Activated CD8-positive, alpha-beta T cell treated with anti-CD3 and anti-CD28 coated beads for 36 hours (primary cell): Measurements from ENCODE around the gene NUDC. TPM values are rescaled to one million over a fixed set of nuclear protein-coding genes. Genes with fewer than 3 reads are reported as not detected.
"Not testable (repeated sequence)": the region's sequence is repeated elsewhere in the genome, so short reads cannot be mapped to it uniquely, and the experiment has no call there.

Experiments used
- ATAC-seq: fragments of 200-7000 bp; cut with Tn5 transposase; one replicate; pipeline ENCODE4 v1.10.0; 2021; ENCODE audit warnings: mild to moderate bottlenecking, moderate library complexity
- CTCF ChIA-PET: fragments of 350-600 bp; sonication (Branson Sonifier 250); formaldehyde crosslinking; loops from one replicate; lab custom pipeline; 2021; ENCODE audit warnings: antibody characterized with exemption; lab: Charles Lee
- POLR2A ChIA-PET: fragments of 350-600 bp; sonication (Branson Sonifier 250); formaldehyde crosslinking; loops from one replicate; lab custom pipeline; 2021; ENCODE audit warnings: antibody characterized with exemption; lab: Charles Lee
- DNase-seq: peaks from one replicate; pipeline ENCODE4 v3.0.0-alpha.2; 2020
- H3K27ac Mint-ChIP-seq: one replicate; pipeline ENCODE4 v1.8.0; 2021; ENCODE audit warnings: mild to moderate bottlenecking, mixed read lengths
- H3K27me3 Mint-ChIP-seq: one replicate; pipeline ENCODE4 v1.8.0; 2021; ENCODE audit warnings: mixed read lengths
- H3K36me3 Mint-ChIP-seq: one replicate; pipeline ENCODE4 v1.8.0; 2021; ENCODE audit warnings: low read depth, mixed read lengths
- H3K4me1 Mint-ChIP-seq: one replicate; pipeline ENCODE4 v1.8.0; 2021; ENCODE audit warnings: low read depth, mixed read lengths
- H3K4me3 Mint-ChIP-seq: one replicate; pipeline ENCODE4 v1.8.0; 2021; ENCODE audit warnings: mild to moderate bottlenecking, moderate library complexity, mixed read lengths
- H3K9me3 Mint-ChIP-seq: one replicate; pipeline ENCODE4 v1.8.0; 2021; ENCODE audit warnings: mixed read lengths
- intact Hi-C: fragments of 100-400 bp; cut with micrococcal nuclease; formaldehyde crosslinking; loops from one replicate; pipeline ENCODE4 v1.10.0; 2022
- total RNA-seq, 2 experiments: library from RNA; stranded (reverse); gene quantifications; one replicate each; pipeline ENCODE4 v1.2.3, GENCODE V29; 2021
- TF ChIP-seq, protein P1 (sequence below): fragments of 200-600 bp; IDR thresholded peaks from one replicate; pipeline ENCODE4 v1.8.0; 2022; ENCODE audit warnings: antibody characterized with exemption, mild to moderate bottlenecking

The NUDC gene
- total RNA-seq, 2 experiments from 2014 or later, result 97.0 to 103 TPM

- TF ChIP-seq, protein P1, sequence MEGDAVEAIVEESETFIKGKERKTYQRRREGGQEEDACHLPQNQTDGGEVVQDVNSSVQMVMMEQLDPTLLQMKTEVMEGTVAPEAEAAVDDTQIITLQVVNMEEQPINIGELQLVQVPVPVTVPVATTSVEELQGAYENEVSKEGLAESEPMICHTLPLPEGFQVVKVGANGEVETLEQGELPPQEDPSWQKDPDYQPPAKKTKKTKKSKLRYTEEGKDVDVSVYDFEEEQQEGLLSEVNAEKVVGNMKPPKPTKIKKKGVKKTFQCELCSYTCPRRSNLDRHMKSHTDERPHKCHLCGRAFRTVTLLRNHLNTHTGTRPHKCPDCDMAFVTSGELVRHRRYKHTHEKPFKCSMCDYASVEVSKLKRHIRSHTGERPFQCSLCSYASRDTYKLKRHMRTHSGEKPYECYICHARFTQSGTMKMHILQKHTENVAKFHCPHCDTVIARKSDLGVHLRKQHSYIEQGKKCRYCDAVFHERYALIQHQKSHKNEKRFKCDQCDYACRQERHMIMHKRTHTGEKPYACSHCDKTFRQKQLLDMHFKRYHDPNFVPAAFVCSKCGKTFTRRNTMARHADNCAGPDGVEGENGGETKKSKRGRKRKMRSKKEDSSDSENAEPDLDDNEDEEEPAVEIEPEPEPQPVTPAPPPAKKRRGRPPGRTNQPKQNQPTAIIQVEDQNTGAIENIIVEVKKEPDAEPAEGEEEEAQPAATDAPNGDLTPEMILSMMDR, result no peak
- Mint-ChIP-seq H3K36me3 (peaks cover 43% of the 10 kb centered on the region), H3K4me3 (no peak overlapping the region), H3K27me3 (no peaks in the 10 kb centered on the region), H3K27ac (no peak overlapping the region), H3K4me1 (no peaks in the 10 kb centered on the region), H3K9me3 (no peaks in the 10 kb centered on the region)
- no peak for ATAC-seq
- no peak for DNase-seq
- intact Hi-C loops, result no loop called here
- CTCF ChIA-PET, result interaction anchor here (1.9 kb wide), 1 partner anchor 54 kb away, joined by 4 read pairs; no protein-coding TSS in a partner anchor
- POLR2A ChIA-PET, result no interaction called here
Observed at GRCh38 chr1:26942656-26943055, 21.1 kb downstream of the NUDC start.

- H3K36me3 Mint-ChIP-seq, result peaks cover 35% of the 10 kb centered on the region
- CTCF ChIA-PET, result no interaction called here
- POLR2A ChIA-PET, result no interaction called here
Observed at GRCh38 chr1:26945138-26945537, 23.6 kb downstream of the NUDC start.

GRCh38 chr1:26945728-26946127, 24.2 kb downstream of the NUDC start:
- Mint-ChIP-seq H3K27me3 (no peaks in the 10 kb centered on the region), H3K4me1 (no peaks in the 10 kb centered on the region), H3K27ac (no peak overlapping the region), H3K9me3 (no peaks in the 10 kb centered on the region), H3K36me3 (peaks cover 35% of the 10 kb centered on the region), H3K4me3 (no peak overlapping the region)
- no peak for ATAC-seq
- no peak for DNase-seq
- TF ChIP-seq, protein P1, result no peak
- ChIA-PET CTCF (no interaction called here), POLR2A (no interaction called here)
- intact Hi-C loops, result no loop called here

More at GRCh38 chr1:26945138-26945537, 23.6 kb downstream of the NUDC start:
- no peaks in the 10 kb centered on the region for H3K9me3 Mint-ChIP-seq
- ATAC-seq, result no peak
- DNase-seq, result no peak
- H3K4me1 Mint-ChIP-seq, result no peaks in the 10 kb centered on the region
- no peaks in the 10 kb centered on the region for H3K27me3 Mint-ChIP-seq
- intact Hi-C loops, result no loop called here
- no peak overlapping the region for H3K4me3 Mint-ChIP-seq
- TF ChIP-seq, protein P1, result no peak
- H3K27ac Mint-ChIP-seq, result no peak overlapping the region

- ChIA-PET CTCF (no interaction called here), POLR2A (no interaction called here)
- H3K4me3 Mint-ChIP-seq, result no peak overlapping the region
Observed at GRCh38 chr1:26946270-26946669, 24.7 kb downstream of the NUDC start.

DNA sequence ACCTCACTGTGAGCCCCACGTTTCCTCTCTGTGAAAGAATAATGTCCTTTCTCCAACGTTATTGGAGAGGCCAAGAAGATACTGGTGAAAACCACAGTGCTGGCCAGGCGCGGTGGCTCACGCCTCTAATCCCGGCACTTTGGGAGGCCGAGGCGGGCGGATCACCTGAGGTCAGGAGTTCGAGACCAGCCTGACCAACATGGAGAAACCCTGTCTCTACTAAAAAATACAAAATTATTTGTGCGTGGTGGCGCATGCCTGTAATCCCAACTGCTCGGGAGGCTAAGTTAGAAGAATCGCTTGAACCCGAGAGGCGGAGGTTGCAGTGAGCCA, 27.1 kb downstream of the NUDC start:
- CTCF ChIA-PET, intact Hi-C loops, H3K9me3 Mint-ChIP-seq, DNase-seq, H3K4me1 Mint-ChIP-seq, H3K4me3 Mint-ChIP-seq, H3K27ac Mint-ChIP-seq, ATAC-seq, H3K27me3 Mint-ChIP-seq: not testable (repeated sequence)
- POLR2A ChIA-PET, result interaction anchor here (1.1 kb wide), 1 partner anchor 12 kb away, joined by 3 read pairs; the partner anchor contains the start of gene KDF1
- peaks cover 19% of the 10 kb centered on the region for H3K36me3 Mint-ChIP-seq

More at GRCh38 chr1:26946270-26946669, 24.7 kb downstream of the NUDC start:
- Mint-ChIP-seq H3K27me3 (no peaks in the 10 kb centered on the region), H3K9me3 (no peaks in the 10 kb centered on the region), H3K4me1 (no peaks in the 10 kb centered on the region), H3K36me3 (peaks cover 33% of the 10 kb centered on the region), H3K27ac (no peak overlapping the region)
- TF ChIP-seq, protein P1, result no peak
- intact Hi-C loops, result no loop called here
- DNase-seq, result no peak
- ATAC-seq, result no peak
